Measurements from ENCODE around the gene MYBPC2. TPM values are rescaled to one million over a fixed set of nuclear protein-coding genes. Genes with fewer than 3 reads are reported as not detected.

MYBPC2 gene
- total RNA-seq, 1 donor from 2014 or later, result not detected

DNA sequence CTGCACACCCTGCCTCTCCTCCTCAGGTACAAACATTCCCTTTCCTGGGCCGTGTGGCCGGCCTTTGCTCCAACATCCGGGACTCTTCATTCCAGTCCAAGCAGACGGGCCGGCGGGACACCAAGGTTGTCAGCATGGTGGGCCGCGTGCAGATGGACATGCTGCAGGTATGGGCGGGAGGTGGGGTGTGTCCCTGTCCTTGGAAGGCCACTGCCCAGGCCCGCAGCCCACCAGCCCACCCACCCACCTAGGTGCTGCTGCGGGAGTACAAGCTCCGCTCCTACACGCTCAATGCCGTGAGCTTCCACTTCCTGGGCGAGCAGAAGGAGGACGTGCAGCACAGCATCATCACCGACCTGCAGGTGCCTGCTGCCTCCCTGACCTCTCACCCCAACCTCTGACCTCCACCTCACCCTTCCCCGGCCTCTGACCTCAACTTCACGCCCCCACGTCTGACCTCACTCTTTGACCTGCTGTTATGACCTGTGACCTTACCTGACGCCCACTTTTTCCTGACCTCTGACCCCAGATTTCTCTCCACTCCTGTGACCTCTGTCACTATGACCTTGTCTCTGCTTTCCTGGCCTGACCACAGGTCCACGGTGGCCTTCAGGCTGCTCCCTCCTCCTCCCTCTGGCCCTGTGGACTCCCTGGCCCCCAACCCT, 26.4 kb upstream of the MYBPC2 start:
- TF ChIP-seq EZH2 (IDR thresholded peaks at IDR 0.05; ENCODE audit: insufficient read depth, low read length), result no peak
- Histone ChIP-seq H3K36me3 (ENCODE audit: insufficient read depth, low read length) (no peaks in the 10 kb centered on the region), H3K9ac (ENCODE audit: low read length) (no peak overlapping the region), H3K4me3 (ENCODE audit: insufficient read depth, low read depth, low read length) (no peak overlapping the region), H3K4me2 (ENCODE audit: low read length) (no peak overlapping the region), H3K4me1 (ENCODE audit: insufficient read depth, low read length) (no peaks in the 10 kb centered on the region), H3K27ac (ENCODE audit: low read depth, low read length) (no peak overlapping the region), H2AFZ (ENCODE audit: low read depth, low read length) (no peak overlapping the region), H4K20me1 (ENCODE audit: insufficient read depth, low read length) (no peaks in the 10 kb centered on the region), H3K79me2 (ENCODE audit: insufficient read depth, low read length) (no peaks in the 10 kb centered on the region), H3K27me3 (ENCODE audit: insufficient read depth, low read length) (no peaks in the 10 kb centered on the region), H3K9me3 (ENCODE audit: insufficient read depth, low read depth, low read length) (no peaks in the 10 kb centered on the region)
- no peaks in the 10 kb centered on the region for H3K4me1 Mint-ChIP-seq (ENCODE audit: low read depth, unreplicated experiment)
- FAIRE-seq, result no peak
- H3K36me3 Mint-ChIP-seq (ENCODE audit: low read depth, unreplicated experiment), result peaks cover 4% of the 10 kb centered on the region
- peaks cover 3% of the 10 kb centered on the region for H3K9me3 Mint-ChIP-seq (ENCODE audit: unreplicated experiment)
- H3K4me3 Mint-ChIP-seq (ENCODE audit: unreplicated experiment), result no peak overlapping the region
- DNase-seq (ENCODE audit: low read depth), result no peak
- H3K27me3 Mint-ChIP-seq (ENCODE audit: low read depth, unreplicated experiment), result no peaks in the 10 kb centered on the region
- H3K27ac Mint-ChIP-seq (ENCODE audit: unreplicated experiment), result no peak overlapping the region

DNA sequence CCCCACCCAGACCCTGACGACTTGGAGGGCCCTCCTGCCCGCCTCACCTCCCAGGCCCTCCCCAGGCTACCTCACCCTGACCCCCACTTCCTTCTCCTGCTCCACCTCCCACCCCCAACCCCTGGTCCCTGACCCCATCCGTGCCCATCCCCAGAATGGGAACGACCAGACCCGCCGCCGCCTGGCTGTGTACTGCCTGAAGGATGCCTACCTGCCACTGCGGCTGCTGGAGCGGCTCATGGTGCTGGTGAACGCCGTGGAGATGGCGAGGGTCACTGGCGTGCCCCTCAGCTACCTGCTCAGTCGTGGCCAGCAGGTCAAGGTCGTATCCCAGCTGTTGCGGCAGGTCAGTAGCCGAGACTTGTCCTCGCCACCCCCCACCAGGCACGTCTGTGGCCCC, 25.9 kb upstream of the MYBPC2 start:
- Mint-ChIP-seq H3K4me3 (ENCODE audit: unreplicated experiment) (no peak overlapping the region), H3K4me1 (ENCODE audit: low read depth, unreplicated experiment) (no peaks in the 10 kb centered on the region), H3K9me3 (ENCODE audit: unreplicated experiment) (peaks cover 3% of the 10 kb centered on the region), H3K36me3 (ENCODE audit: low read depth, unreplicated experiment) (peaks cover 4% of the 10 kb centered on the region), H3K27me3 (ENCODE audit: low read depth, unreplicated experiment) (no peaks in the 10 kb centered on the region), H3K27ac (ENCODE audit: unreplicated experiment) (no peak overlapping the region)
- no peak for FAIRE-seq
- Histone ChIP-seq H2AFZ (ENCODE audit: low read depth, low read length) (no peak overlapping the region), H3K4me1 (ENCODE audit: insufficient read depth, low read length) (no peaks in the 10 kb centered on the region), H3K4me2 (ENCODE audit: low read length) (no peak overlapping the region), H3K27ac (ENCODE audit: low read depth, low read length) (no peak overlapping the region), H3K27me3 (ENCODE audit: insufficient read depth, low read length) (no peaks in the 10 kb centered on the region), H3K36me3 (ENCODE audit: insufficient read depth, low read length) (no peaks in the 10 kb centered on the region), H3K4me3 (ENCODE audit: insufficient read depth, low read depth, low read length) (no peak overlapping the region), H3K9me3 (ENCODE audit: insufficient read depth, low read depth, low read length) (no peaks in the 10 kb centered on the region), H4K20me1 (ENCODE audit: insufficient read depth, low read length) (no peaks in the 10 kb centered on the region), H3K79me2 (ENCODE audit: insufficient read depth, low read length) (no peaks in the 10 kb centered on the region), H3K9ac (ENCODE audit: low read length) (no peak overlapping the region)
- TF ChIP-seq, protein P1, sequence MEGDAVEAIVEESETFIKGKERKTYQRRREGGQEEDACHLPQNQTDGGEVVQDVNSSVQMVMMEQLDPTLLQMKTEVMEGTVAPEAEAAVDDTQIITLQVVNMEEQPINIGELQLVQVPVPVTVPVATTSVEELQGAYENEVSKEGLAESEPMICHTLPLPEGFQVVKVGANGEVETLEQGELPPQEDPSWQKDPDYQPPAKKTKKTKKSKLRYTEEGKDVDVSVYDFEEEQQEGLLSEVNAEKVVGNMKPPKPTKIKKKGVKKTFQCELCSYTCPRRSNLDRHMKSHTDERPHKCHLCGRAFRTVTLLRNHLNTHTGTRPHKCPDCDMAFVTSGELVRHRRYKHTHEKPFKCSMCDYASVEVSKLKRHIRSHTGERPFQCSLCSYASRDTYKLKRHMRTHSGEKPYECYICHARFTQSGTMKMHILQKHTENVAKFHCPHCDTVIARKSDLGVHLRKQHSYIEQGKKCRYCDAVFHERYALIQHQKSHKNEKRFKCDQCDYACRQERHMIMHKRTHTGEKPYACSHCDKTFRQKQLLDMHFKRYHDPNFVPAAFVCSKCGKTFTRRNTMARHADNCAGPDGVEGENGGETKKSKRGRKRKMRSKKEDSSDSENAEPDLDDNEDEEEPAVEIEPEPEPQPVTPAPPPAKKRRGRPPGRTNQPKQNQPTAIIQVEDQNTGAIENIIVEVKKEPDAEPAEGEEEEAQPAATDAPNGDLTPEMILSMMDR (IDR thresholded peaks at IDR 0.05; ENCODE audit: insufficient read depth, low read depth, low read length), result no peak
- TF ChIP-seq EZH2 (IDR thresholded peaks at IDR 0.05; ENCODE audit: insufficient read depth, low read length), result no peak
- DNase-seq (ENCODE audit: low read depth), result no peak

DNA sequence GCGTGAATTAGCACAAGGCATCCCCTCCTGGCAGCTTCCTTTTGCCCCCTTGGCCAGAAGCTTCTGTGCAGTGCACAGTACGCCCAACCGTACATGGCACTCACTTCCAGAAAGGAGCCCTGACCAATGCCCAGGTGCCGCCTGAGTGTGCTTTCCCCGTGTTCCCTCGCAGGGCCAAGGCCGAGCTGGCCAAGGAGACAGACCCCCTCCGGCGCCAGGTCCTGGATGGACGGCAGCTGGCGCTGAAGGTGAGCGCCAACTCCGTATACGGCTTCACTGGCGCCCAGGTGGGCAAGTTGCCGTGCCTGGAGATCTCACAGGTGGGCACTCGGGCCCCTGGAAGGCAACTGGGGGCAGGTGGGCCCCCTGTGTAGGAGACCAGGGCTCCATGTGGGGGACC, 23.3 kb upstream of the MYBPC2 start:
- Histone ChIP-seq H3K4me1 (ENCODE audit: insufficient read depth, low read length) (no peaks in the 10 kb centered on the region), H3K79me2 (ENCODE audit: insufficient read depth, low read length) (no peaks in the 10 kb centered on the region), H3K36me3 (ENCODE audit: insufficient read depth, low read length) (no peaks in the 10 kb centered on the region), H3K4me3 (ENCODE audit: insufficient read depth, low read depth, low read length) (no peak overlapping the region), H3K4me2 (ENCODE audit: low read length) (no peak overlapping the region), H3K27ac (ENCODE audit: low read depth, low read length) (no peak overlapping the region), H2AFZ (ENCODE audit: low read depth, low read length) (no peak overlapping the region), H3K9ac (ENCODE audit: low read length) (no peak overlapping the region), H3K27me3 (ENCODE audit: insufficient read depth, low read length) (no peaks in the 10 kb centered on the region), H3K9me3 (ENCODE audit: insufficient read depth, low read depth, low read length) (no peaks in the 10 kb centered on the region), H4K20me1 (ENCODE audit: insufficient read depth, low read length) (no peaks in the 10 kb centered on the region)
- TF ChIP-seq EZH2 (IDR thresholded peaks at IDR 0.05; ENCODE audit: insufficient read depth, low read length), result no peak
- TF ChIP-seq, protein P1 (IDR thresholded peaks at IDR 0.05; ENCODE audit: insufficient read depth, low read depth, low read length), result no peak
- Mint-ChIP-seq H3K27ac (ENCODE audit: unreplicated experiment) (no peak overlapping the region), H3K27me3 (ENCODE audit: low read depth, unreplicated experiment) (no peaks in the 10 kb centered on the region), H3K4me1 (ENCODE audit: low read depth, unreplicated experiment) (no peaks in the 10 kb centered on the region), H3K36me3 (ENCODE audit: low read depth, unreplicated experiment) (peaks cover 6% of the 10 kb centered on the region), H3K9me3 (ENCODE audit: unreplicated experiment) (peaks cover 4% of the 10 kb centered on the region), H3K4me3 (ENCODE audit: unreplicated experiment) (no peak overlapping the region)
- FAIRE-seq, result no peak
- DNase-seq (ENCODE audit: low read depth), result no peak
